Thyroid gland (tissue), 4 donors: ENCODE measurements around the gene DIP2B.

ENCODE experiments used
- POLR2A ChIP-seq, 2 donors: fragments of 450-650 bp; IDR thresholded peaks; one replicate each; pipeline ENCODE4 v1.6.1; 2017; ENCODE audit warnings: antibody characterized with exemption in 2 of 2, mild to moderate bottlenecking in 2 of 2, moderate library complexity in 1 of 2
- TF ChIP-seq, protein P1 (sequence below), 6 experiments: fragments of 200-600 bp in 3 of 6; fragments of 450-650 bp in 3 of 6; sonication (generic) in 3 of 6; IDR thresholded peaks; one replicate each; pipeline ENCODE4 v1.5.1; 2016 to 2019; ENCODE audit warnings: antibody characterized with exemption in 6 of 6, mild to moderate bottlenecking in 2 of 6, inconsistent platforms in 1 of 6, moderate library complexity in 1 of 6

DNA sequence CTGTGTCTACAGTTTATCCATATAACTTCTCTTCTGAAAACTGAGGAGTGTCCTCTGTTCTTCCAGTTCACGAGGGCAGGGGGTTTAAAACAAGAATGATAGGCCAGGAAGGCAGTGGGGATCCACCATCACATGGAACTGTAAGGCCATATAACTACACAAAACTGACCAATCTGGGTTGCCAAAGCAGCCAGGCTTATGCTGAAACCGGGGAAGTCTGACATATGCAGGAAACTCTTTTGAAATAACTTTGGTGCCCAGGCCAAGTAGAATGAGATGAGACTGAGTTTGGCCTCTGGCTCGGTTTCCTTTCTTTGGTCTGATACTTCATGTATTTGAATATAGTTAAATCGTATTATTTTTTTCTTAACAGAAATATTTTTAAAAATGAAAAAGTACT is 241.1 kb downstream of the DIP2B start:
- TF ChIP-seq, protein P1, sequence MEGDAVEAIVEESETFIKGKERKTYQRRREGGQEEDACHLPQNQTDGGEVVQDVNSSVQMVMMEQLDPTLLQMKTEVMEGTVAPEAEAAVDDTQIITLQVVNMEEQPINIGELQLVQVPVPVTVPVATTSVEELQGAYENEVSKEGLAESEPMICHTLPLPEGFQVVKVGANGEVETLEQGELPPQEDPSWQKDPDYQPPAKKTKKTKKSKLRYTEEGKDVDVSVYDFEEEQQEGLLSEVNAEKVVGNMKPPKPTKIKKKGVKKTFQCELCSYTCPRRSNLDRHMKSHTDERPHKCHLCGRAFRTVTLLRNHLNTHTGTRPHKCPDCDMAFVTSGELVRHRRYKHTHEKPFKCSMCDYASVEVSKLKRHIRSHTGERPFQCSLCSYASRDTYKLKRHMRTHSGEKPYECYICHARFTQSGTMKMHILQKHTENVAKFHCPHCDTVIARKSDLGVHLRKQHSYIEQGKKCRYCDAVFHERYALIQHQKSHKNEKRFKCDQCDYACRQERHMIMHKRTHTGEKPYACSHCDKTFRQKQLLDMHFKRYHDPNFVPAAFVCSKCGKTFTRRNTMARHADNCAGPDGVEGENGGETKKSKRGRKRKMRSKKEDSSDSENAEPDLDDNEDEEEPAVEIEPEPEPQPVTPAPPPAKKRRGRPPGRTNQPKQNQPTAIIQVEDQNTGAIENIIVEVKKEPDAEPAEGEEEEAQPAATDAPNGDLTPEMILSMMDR (IDR thresholded peaks at IDR 0.05) = no peak
- TF ChIP-seq POLR2A (IDR thresholded peaks at IDR 0.05) = no peak
